AG04450 (cell line): Measurements from ENCODE around the gene SCUBE1. TPM values are rescaled to one million over a fixed set of nuclear protein-coding genes. Genes with fewer than 3 reads are reported as not detected.

Source experiments
- CTCF ChIA-PET: fragments of 300-600, 350-600 bp; formaldehyde crosslinking; extraction: SDS; loops from one replicate; lab custom pipeline; 2022; ENCODE audit warnings: antibody characterized with exemption, inconsistent platforms; lab: Charles Lee
- POLR2A ChIA-PET: fragments of 350-600 bp; formaldehyde crosslinking; extraction: SDS; loops from one replicate; lab custom pipeline; 2021; ENCODE audit warnings: antibody characterized with exemption, inconsistent platforms; lab: Yijun Ruan, JAX
- DNase-seq: peaks from one replicate; pipeline ENCODE4 v3.0.0-alpha.2; 2011; ENCODE audit warnings: low read depth, low spot score
- H3K27ac ChIP-seq: one replicate; pipeline ENCODE4 v1.5.1; 2012; ENCODE audit warnings: low read depth, low read length, control low read depth
- H3K27me3 ChIP-seq: one replicate; pipeline ENCODE4 v1.6.0; 2012; ENCODE audit warnings: low read length; ENCODE audit not compliant: control insufficient read depth, insufficient read depth
- H3K4me3 ChIP-seq: 2 replicates; pipeline ENCODE4 v1.5.1; 2011; ENCODE audit warnings: mild to moderate bottlenecking, low read depth, low read length, control low read depth
- H3K9me3 ChIP-seq: 2 replicates; pipeline ENCODE4 v1.5.1; 2012; ENCODE audit warnings: low read length; ENCODE audit not compliant: control insufficient read depth, insufficient read depth
- polyA plus RNA-seq: library from polyadenylated mRNA; depleted of rRNA; stranded (reverse); fragments of >200 nt; gene quantifications from 2 replicates; pipeline ENCODE4 v1.2.3, GENCODE V29; 2011
- TF ChIP-seq, protein P1 (sequence below): IDR thresholded peaks from 2 replicates; pipeline ENCODE4 v1.5.1; 2011; ENCODE audit warnings: low read depth, low read length, control low read depth, inconsistent platforms

The SCUBE1 gene
- polyA plus RNA-seq, 1 experiment: not detected

DNA sequence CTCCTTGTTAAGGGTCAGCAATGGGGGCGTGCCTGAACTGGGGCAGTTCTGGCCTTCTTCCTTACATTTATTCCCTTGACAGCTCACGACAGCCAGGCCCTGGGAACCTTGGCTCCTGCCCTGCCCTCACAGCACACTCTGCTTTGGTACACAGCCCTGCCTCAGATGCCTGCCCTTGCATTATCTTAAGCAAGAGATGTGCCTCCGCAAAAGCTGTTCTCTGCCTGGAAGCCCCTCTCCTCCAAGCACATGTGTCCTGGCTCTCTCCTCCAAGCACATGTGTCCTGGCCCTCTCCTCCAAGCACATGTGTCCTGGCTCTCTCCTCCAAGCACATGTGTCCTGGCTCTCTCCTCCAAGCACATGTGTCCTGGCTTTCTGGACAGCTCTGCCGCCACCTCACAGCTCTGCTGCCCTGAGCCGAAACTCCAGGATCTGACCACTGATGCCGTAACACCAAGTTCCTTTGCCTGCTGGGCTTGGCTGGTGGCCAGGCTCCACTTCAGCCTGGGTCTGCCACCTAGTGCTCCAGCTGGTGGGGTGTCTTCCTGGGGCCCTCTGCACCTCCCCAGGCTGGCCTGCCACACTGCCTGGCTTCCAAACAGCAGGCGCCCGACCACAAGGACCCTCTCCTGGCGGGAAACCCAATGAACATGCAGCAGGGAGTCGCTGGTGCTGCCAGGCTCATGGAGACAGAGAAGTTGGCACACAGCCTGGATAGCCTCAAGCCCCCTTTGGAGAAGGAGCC, 53.0 kb downstream of the SCUBE1 start:
- no peak overlapping the region for H3K27ac ChIP-seq
- DNase-seq: no peak
- H3K4me3 ChIP-seq: no peak overlapping the region
- POLR2A ChIA-PET: no interaction called here
- CTCF ChIA-PET: no interaction called here
- peaks cover 27% of the 10 kb centered on the region for H3K27me3 ChIP-seq
- no peaks in the 10 kb centered on the region; the same call in 1 of the 2 replicates for H3K9me3 ChIP-seq
- TF ChIP-seq, protein P1, sequence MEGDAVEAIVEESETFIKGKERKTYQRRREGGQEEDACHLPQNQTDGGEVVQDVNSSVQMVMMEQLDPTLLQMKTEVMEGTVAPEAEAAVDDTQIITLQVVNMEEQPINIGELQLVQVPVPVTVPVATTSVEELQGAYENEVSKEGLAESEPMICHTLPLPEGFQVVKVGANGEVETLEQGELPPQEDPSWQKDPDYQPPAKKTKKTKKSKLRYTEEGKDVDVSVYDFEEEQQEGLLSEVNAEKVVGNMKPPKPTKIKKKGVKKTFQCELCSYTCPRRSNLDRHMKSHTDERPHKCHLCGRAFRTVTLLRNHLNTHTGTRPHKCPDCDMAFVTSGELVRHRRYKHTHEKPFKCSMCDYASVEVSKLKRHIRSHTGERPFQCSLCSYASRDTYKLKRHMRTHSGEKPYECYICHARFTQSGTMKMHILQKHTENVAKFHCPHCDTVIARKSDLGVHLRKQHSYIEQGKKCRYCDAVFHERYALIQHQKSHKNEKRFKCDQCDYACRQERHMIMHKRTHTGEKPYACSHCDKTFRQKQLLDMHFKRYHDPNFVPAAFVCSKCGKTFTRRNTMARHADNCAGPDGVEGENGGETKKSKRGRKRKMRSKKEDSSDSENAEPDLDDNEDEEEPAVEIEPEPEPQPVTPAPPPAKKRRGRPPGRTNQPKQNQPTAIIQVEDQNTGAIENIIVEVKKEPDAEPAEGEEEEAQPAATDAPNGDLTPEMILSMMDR: no peak

GRCh38 chr22:43289531-43289963, 53.6 kb downstream of the SCUBE1 start:
- Histone ChIP-seq H3K27ac (no peak overlapping the region), H3K9me3 (no peaks in the 10 kb centered on the region; the same call in 1 of the 2 replicates), H3K27me3 (peaks cover 27% of the 10 kb centered on the region), H3K4me3 (peak overlapping the region; percentile 42)
- no peak for DNase-seq
- POLR2A ChIA-PET: no interaction called here
- CTCF ChIA-PET: interaction anchor here (0.6 kb wide), 1 partner anchor 593 kb away, joined by 3 read pairs; no protein-coding TSS in a partner anchor
- TF ChIP-seq, protein P1: no peak

DNA sequence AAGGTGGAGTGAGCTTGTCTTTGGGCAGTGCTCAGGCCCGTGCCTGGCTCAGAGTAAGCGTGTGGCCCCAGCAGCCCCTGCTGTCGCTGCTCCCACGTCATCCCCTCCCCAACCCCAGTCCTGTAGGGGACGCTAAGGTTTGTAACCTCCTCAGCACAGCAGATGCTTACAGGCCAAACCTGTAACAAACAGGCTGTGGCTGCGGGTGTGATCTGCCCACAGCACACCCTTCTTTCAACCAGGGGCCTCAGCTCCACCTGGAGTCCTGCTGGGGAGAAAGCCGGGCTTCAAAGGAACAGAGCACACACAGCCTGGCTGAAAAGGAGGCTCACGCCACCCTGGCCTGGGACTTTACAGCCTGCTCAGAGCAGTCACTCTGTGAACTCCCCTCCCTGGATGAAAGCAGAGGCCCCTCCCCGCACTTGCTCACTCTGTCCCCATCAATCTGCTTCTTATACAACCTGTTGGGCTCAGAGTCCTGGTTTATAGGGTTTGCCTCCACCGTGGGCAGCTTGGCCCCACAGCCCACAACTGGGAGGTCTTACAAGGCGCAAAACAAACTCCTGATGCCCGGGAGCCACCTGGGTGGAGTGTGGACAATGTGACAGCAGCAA, 54.3 kb downstream of the SCUBE1 start:
- peaks cover 30% of the 10 kb centered on the region for H3K27me3 ChIP-seq
- H3K4me3 ChIP-seq: peak overlapping the region; percentile 42
- CTCF ChIA-PET: interaction anchor here (0.6 to 2.0 kb wide), 3 partner anchors 15 to 594 kb away, joined by 3 to 6 read pairs (median 3); no protein-coding TSS in a partner anchor
- POLR2A ChIA-PET: no interaction called here
- no peaks in the 10 kb centered on the region; the same call in 1 of the 2 replicates for H3K9me3 ChIP-seq
- no peak for DNase-seq
- TF ChIP-seq, protein P1: no peak
- H3K27ac ChIP-seq: no peak overlapping the region

- ChIA-PET POLR2A (no interaction called here), CTCF (interaction anchor here (1.1 to 2.0 kb wide), 3 partner anchors 14 to 101 kb away, joined by 3 to 7 read pairs (median 6); partner anchors contain the start of gene TTLL12)
- H3K27ac ChIP-seq: no peak overlapping the region
- no peaks in the 10 kb centered on the region; the same call in 1 of the 2 replicates for H3K9me3 ChIP-seq
- TF ChIP-seq, protein P1: no peak
- H3K27me3 ChIP-seq: peaks cover 30% of the 10 kb centered on the region
- no peak overlapping the region for H3K4me3 ChIP-seq
- DNase-seq: no peak
Measured at GRCh38 chr22:43288378-43288777, 54.8 kb downstream of the SCUBE1 start.
